Naive B cell (primary cell): ENCODE results near the gene ZFP42. TPM values are rescaled to one million over a fixed set of nuclear protein-coding genes. Genes with fewer than 3 reads are reported as not detected.
"Not testable (repeated sequence)": the region's sequence is repeated elsewhere in the genome, so short reads cannot be mapped to it uniquely, and the experiment has no call there.

Experiments used
- ATAC-seq, 2 donors: fragments of 150-1000 bp; cut with Tn5 transposase; 2 replicates each; pipeline ENCODE4 v1.10.0; 2021; ENCODE audit warnings: low read depth in 2 of 2, mild to moderate bottlenecking in 2 of 2, moderate library complexity in 2 of 2
- DNase-seq: peaks from one replicate; pipeline ENCODE4 v3.0.0; 2022
- H3K27ac Mint-ChIP-seq, 6 donors: one replicate each; pipeline ENCODE4 v1.8.0; 2020 to 2022; ENCODE audit warnings: mild to moderate bottlenecking in 6 of 6, mixed read lengths in 6 of 6, moderate library complexity in 5 of 6, inconsistent platforms in 2 of 6
- H3K27me3 Mint-ChIP-seq, 3 donors: one replicate each; pipeline ENCODE4 v1.8.0; 2021 to 2022; ENCODE audit warnings: mixed read lengths in 3 of 3, mild to moderate bottlenecking in 1 of 3
- H3K36me3 Mint-ChIP-seq, 2 donors: one replicate each; pipeline ENCODE4 v1.8.0; 2020 to 2022; ENCODE audit warnings: mixed read lengths in 2 of 2, inconsistent platforms in 1 of 2, mild to moderate bottlenecking in 1 of 2
- H3K4me1 Mint-ChIP-seq, 3 donors: one replicate each; pipeline ENCODE4 v1.8.0; 2020 to 2022; ENCODE audit warnings: mixed read lengths in 3 of 3, inconsistent platforms in 1 of 3, mild to moderate bottlenecking in 1 of 3, moderate library complexity in 1 of 3
- H3K4me3 Mint-ChIP-seq, 8 donors: one replicate each; pipeline ENCODE4 v1.8.0; 2020 to 2022; ENCODE audit warnings: mild to moderate bottlenecking in 8 of 8, mixed read lengths in 8 of 8, moderate library complexity in 8 of 8, inconsistent platforms in 2 of 8
- H3K9me3 Mint-ChIP-seq, 7 donors: one replicate each; pipeline ENCODE4 v1.8.0; 2020 to 2022; ENCODE audit warnings: mixed read lengths in 7 of 7, mild to moderate bottlenecking in 5 of 7, inconsistent platforms in 2 of 7, moderate library complexity in 1 of 7
- polyA plus RNA-seq, 6 donors: library from polyadenylated mRNA; unstranded; fragments of 300-500 nt; fragmentation: Illumina TruSeq; gene quantifications; one replicate each; pipeline ENCODE4 v1.2.3, GENCODE V29; 2021; ENCODE audit warnings: low read depth in 6 of 6

Gene ZFP42
- polyA plus RNA-seq, 6 donors from 2014 or later: not detected

GRCh38 chr4:188031751-188032150, 36.2 kb downstream of the ZFP42 start:
- Mint-ChIP-seq H3K27me3 (peaks cover 0 to 5% (median 0%) of the 10 kb centered on the region in 3 donors), H3K36me3 (peaks cover 0 to 4% of the 10 kb centered on the region in 2 donors), H3K9me3 (peaks cover 2 to 28% (median 11%) of the 10 kb centered on the region in 7 donors), H3K4me1 (peaks cover 0 to 7% (median 0%) of the 10 kb centered on the region in 3 donors), H3K4me3 (no peak overlapping the region), H3K27ac (no peak overlapping the region)
- ATAC-seq: no peak
- DNase-seq: no peak

- peaks cover 0 to 5% (median 0%) of the 10 kb centered on the region in 3 donors for H3K27me3 Mint-ChIP-seq
- peaks cover 0 to 4% of the 10 kb centered on the region in 2 donors for H3K36me3 Mint-ChIP-seq
- H3K4me1 Mint-ChIP-seq: peaks cover 0 to 7% (median 0%) of the 10 kb centered on the region in 3 donors
- H3K27ac Mint-ChIP-seq: no peak overlapping the region
- ATAC-seq: no peak
- no peak overlapping the region for H3K4me3 Mint-ChIP-seq
- peaks cover 2 to 27% (median 11%) of the 10 kb centered on the region in 7 donors for H3K9me3 Mint-ChIP-seq
- DNase-seq: no peak
Observed at GRCh38 chr4:188032170-188032569, 36.6 kb downstream of the ZFP42 start.

DNA sequence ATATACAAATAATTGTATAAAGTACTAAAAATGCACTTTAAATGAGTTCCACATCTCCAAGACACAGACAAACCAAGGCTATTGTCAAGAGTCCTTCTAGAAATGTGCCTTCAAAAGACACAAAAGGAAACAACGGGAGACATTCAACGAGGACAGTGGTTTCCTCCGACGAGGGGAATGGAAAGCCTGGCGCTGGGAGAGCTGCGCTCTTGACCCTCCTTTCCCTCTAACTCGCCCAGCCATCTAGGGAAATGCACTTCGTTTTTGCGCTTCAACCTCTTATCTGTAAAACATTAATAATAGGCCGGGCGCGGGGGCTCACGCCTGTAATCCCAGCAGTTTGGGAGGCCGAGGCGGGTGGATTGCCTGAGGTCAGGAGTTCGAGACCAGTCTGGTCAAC, 37.0 kb downstream of the ZFP42 start:
- H3K27ac Mint-ChIP-seq: no peak overlapping the region
- H3K36me3 Mint-ChIP-seq: peaks cover 0 to 4% of the 10 kb centered on the region in 2 donors
- peaks cover 2 to 23% (median 11%) of the 10 kb centered on the region in 7 donors for H3K9me3 Mint-ChIP-seq
- peaks cover 0 to 5% (median 0%) of the 10 kb centered on the region in 3 donors for H3K27me3 Mint-ChIP-seq
- ATAC-seq (no peak), DNase-seq (no peak)
- no peak overlapping the region for H3K4me3 Mint-ChIP-seq
- peaks cover 0 to 7% (median 0%) of the 10 kb centered on the region in 3 donors for H3K4me1 Mint-ChIP-seq

- H3K4me1 Mint-ChIP-seq: peaks cover 0 to 3% (median 0%) of the 10 kb centered on the region in 3 donors
- no peaks in the 10 kb centered on the region for H3K36me3 Mint-ChIP-seq
- H3K27me3 Mint-ChIP-seq: no peaks in the 10 kb centered on the region
- no peak overlapping the region for H3K4me3 Mint-ChIP-seq
- no peak for DNase-seq
- H3K9me3 Mint-ChIP-seq: peaks cover 0 to 23% (median 4%) of the 10 kb centered on the region in 7 donors
- no peak overlapping the region for H3K27ac Mint-ChIP-seq
- ATAC-seq: no peak
Observed at GRCh38 chr4:188037003-188037713, 41.6 kb downstream of the ZFP42 start.

DNA sequence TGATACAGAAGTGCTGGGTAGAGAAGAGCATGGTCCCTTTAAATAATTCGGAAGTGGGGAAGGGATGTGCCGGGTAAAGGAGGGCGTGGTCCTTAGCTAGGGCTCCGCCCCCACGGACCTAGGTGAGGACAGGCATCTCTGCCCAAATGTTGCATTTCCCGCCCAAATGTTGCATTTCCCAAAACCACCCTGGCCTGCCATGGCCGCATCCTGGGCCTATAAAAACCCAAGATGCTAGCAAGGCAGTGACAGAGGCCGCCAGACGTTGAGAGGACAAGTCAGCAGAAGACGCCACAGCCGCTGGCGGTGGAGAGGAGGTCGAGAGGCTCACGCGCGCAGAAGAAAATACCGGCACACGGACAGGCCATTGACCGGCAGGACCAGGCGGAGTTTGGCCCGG, 46.1 kb downstream of the ZFP42 start:
- no peaks in the 10 kb centered on the region for H3K27me3 Mint-ChIP-seq
- no peak overlapping the region for H3K4me3 Mint-ChIP-seq
- H3K36me3 Mint-ChIP-seq: no peaks in the 10 kb centered on the region
- H3K27ac Mint-ChIP-seq: no peak overlapping the region
- ATAC-seq (no peak), DNase-seq (no peak)
- peaks cover 0 to 14% (median 4%) of the 10 kb centered on the region in 7 donors for H3K9me3 Mint-ChIP-seq
- H3K4me1 Mint-ChIP-seq: no peaks in the 10 kb centered on the region

- Mint-ChIP-seq H3K27me3 (no peaks in the 10 kb centered on the region), H3K27ac (no peak overlapping the region), H3K36me3 (no peaks in the 10 kb centered on the region), H3K4me1 (no peaks in the 10 kb centered on the region), H3K9me3 (peaks cover 0 to 16% (median 4%) of the 10 kb centered on the region in 7 donors), H3K4me3 (no peak overlapping the region)
- ATAC-seq: no peak
- DNase-seq: no peak
Observed at GRCh38 chr4:188042191-188042590, 46.6 kb downstream of the ZFP42 start.

GRCh38 chr4:188043154-188043553, 47.6 kb downstream of the ZFP42 start:
- DNase-seq: no peak
- Mint-ChIP-seq H3K9me3 (peaks cover 0 to 19% (median 4%) of the 10 kb centered on the region in 7 donors), H3K4me1 (no peaks in the 10 kb centered on the region), H3K27me3 (no peaks in the 10 kb centered on the region), H3K27ac (no peak overlapping the region), H3K36me3 (no peaks in the 10 kb centered on the region), H3K4me3 (no peak overlapping the region)
- no peak for ATAC-seq

DNA sequence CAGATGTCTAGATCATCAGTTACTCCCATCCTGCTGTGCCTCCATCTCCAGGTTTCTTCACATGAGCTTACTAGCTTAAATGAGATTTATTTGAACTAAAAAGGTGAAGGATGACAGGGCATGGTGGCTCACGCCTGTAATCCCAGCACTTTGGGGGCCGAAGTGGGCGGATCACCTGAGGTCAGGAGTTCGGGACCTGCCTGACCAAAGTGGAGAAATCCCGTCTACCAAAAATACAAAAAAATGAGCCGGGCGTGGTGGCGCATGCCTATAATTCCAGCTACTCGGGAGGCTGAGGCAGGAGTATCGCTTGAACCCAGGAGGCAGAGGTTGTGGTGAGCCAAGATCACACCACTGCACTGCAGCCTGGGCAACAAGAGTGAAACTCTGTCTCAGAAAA, 49.9 kb downstream of the ZFP42 start:
- peaks cover 0 to 19% (median 3%) of the 10 kb centered on the region in 7 donors for H3K9me3 Mint-ChIP-seq
- H3K27ac Mint-ChIP-seq: peak overlapping the region in 1 of 6 donors; percentile 2
- ATAC-seq, H3K27me3 Mint-ChIP-seq, H3K4me3 Mint-ChIP-seq, H3K36me3 Mint-ChIP-seq, DNase-seq, H3K4me1 Mint-ChIP-seq: not testable (repeated sequence)

DNA sequence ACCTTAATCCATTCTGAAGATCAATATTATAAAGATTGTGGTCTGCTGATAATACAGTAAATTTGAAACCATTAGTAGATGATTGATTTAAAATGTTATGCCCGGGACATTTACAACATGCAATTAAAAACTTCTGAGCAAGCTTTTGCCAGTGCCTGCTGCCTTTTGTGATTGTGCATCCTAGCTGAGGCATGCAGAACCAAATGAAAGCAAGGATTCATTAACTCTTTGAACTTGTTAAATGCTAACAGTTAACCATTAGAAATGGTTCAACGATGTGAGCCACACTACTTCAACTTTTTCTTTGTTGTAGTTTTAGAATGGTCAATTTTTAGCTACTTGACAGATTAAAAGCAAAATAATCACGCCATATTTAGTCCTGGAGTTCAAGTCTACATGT, 51.1 kb downstream of the ZFP42 start:
- Mint-ChIP-seq H3K4me3 (no peak overlapping the region), H3K27ac (no peak overlapping the region), H3K4me1 (no peaks in the 10 kb centered on the region), H3K27me3 (no peaks in the 10 kb centered on the region), H3K9me3 (peaks cover 0 to 16% (median 3%) of the 10 kb centered on the region in 7 donors), H3K36me3 (no peaks in the 10 kb centered on the region)
- no peak for ATAC-seq
- no peak for DNase-seq

DNA sequence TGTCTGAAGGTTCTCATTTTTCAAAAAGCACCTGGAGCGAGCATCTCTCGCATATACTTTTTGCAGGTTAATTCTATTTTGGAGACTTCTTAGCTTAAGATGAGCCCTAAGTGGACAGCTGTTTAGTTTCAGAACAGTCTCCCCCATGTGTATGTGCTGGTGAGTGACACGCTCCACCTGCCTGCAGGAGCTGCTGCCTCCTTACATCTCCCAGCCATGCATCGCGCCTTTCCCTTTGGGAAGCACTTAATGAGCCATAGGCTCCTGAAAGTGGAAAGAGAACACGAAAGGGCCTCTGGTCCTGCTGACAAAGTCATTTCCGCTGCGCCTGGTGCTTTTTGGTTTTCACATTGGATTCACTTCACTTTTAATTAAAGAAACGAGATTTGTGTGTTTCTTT, 57.7 kb downstream of the ZFP42 start:
- H3K27me3 Mint-ChIP-seq: no peaks in the 10 kb centered on the region
- no peak overlapping the region for H3K27ac Mint-ChIP-seq
- peaks cover 4 to 22% (median 8%) of the 10 kb centered on the region in 7 donors for H3K9me3 Mint-ChIP-seq
- no peak overlapping the region for H3K4me3 Mint-ChIP-seq
- DNase-seq (no peak), ATAC-seq (no peak)
- H3K4me1 Mint-ChIP-seq: no peaks in the 10 kb centered on the region
- H3K36me3 Mint-ChIP-seq: no peaks in the 10 kb centered on the region

Other genes with a start within 250 kb of the ZFP42 start
- not detected for gene TRIML2, start 113.8 kb downstream of the ZFP42 start, polyA plus RNA-seq
- gene TRIML1, start 143.7 kb downstream of the ZFP42 start, polyA plus RNA-seq: not detected